Measurements from ENCODE around the gene ARID5A. TPM values are rescaled to one million over a fixed set of nuclear protein-coding genes. Genes with fewer than 3 reads are reported as not detected.

ARID5A gene
- total RNA-seq, 2 donors from 2014 or later: 51.5 to 348 TPM

DNA sequence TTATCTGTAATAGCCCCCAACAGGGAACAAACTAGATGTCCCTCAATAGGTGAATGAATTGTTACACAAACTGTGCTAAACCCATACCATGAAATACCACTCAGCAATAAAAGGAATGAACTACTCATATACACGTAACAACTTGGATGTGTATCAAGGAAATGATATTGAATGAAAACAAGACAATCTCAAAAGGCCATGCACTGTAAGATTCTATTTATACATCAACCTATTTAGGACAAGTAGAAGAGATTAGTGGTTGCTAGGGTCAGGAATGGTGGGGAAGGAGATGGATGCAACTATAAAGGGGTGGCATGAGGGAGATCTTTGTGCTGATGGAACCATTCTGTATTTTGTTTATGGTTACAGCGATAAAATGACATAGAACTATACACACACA lies 54.5 kb downstream of the ARID5A start:
- DNase-seq (ENCODE audit: low spot score in 2 of 2): no peak
- Mint-ChIP-seq H3K27ac (no peak overlapping the region), H3K36me3 (peaks cover 14 to 33% of the 10 kb centered on the region in 2 donors), H3K9me3 (no peaks in the 10 kb centered on the region)
- ATAC-seq: no peak

DNA sequence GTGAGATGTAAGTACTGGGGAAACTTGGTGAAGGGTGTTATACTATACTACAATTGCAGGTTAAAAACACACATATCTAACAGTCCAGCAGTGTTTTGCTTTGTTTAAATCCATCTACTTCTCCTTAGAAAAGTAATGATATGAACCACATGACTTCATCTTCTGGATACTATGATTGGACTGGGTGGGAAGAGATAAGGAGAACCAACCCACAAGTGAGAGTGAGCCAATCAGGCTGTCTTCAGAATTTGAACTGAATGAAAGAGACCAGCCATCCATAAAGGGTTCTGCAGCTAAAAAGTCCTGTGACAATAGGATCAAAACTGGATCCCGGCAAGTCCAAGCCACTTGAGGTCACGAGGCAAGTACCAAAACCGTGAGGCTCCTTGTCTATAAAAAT lies 54.9 kb downstream of the ARID5A start:
- Mint-ChIP-seq H3K36me3 (peaks cover 14 to 33% of the 10 kb centered on the region in 2 donors), H3K9me3 (no peaks in the 10 kb centered on the region), H3K27ac (no peak overlapping the region)
- no peak for ATAC-seq
- DNase-seq (ENCODE audit: low spot score in 2 of 2): no peak

DNA sequence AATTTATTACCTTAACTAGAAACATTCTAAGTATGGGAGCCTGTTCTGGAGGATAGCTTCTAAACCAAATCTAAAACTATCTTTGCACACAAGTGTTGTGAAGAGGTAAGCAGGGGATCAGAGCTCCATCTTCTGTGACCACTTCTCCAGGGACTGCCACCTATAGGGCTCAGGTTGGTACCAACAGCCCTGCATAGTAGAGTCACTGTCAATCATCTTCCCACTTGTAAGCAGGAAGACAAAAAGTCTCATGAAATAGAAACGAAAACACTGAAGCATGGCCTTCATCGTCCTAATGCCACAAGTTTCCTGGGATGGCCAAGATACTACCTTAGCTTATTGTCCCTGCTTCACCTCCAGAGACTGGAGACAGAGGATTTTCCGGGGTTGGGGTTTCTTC lies 57.7 kb downstream of the ARID5A start:
- H3K9me3 Mint-ChIP-seq: no peaks in the 10 kb centered on the region
- peaks cover 14 to 39% of the 10 kb centered on the region in 2 donors for H3K36me3 Mint-ChIP-seq
- DNase-seq (ENCODE audit: low spot score in 2 of 2) (no peak), ATAC-seq (peak; percentile 30 to 34)
- peak overlapping the region; percentile 60 to 94 for H3K27ac Mint-ChIP-seq

DNA sequence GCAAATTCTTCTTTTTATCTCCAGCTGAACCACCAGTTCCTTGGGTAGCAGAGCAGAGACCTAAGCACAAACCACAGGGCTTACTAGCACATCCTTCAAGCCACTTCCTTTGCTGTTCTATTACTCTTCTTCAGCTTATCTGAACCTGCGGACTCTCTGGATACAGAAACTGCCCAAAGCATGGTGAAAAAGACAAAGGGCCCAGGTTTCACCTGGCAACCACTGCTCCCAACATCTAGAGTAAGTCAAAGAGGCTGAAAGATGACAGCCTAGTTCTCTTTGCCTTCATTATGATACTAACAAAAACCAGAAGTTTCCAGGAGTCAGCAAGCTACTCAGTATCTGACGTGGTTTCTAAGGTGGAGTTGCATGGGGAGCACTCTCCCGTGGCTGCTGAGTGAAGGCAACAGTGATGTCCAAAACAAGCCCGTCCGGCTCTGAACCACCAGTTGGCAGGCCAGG lies 58.2 kb downstream of the ARID5A start:
- H3K9me3 Mint-ChIP-seq: no peaks in the 10 kb centered on the region
- DNase-seq (ENCODE audit: low spot score in 2 of 2): no peak
- peaks cover 14 to 40% of the 10 kb centered on the region in 2 donors for H3K36me3 Mint-ChIP-seq
- H3K27ac Mint-ChIP-seq: peak overlapping the region; percentile 60 to 94
- peak; percentile 85 for ATAC-seq

- DNase-seq (ENCODE audit: low spot score in 2 of 2) (no peak), ATAC-seq (no peak)
- Mint-ChIP-seq H3K27ac (peak overlapping the region in 1 of 2 donors; percentile 50), H3K9me3 (no peaks in the 10 kb centered on the region), H3K36me3 (peaks cover 18 to 59% of the 10 kb centered on the region in 2 donors)
These were observed 60.0 kb downstream of the ARID5A start for GRCh38 chr2:96596596-96596995.

GRCh38 chr2:96599941-96600340 lies 63.4 kb downstream of the ARID5A start:
- Mint-ChIP-seq H3K27ac (no peak overlapping the region), H3K36me3 (peaks cover 17 to 39% of the 10 kb centered on the region in 2 donors), H3K9me3 (no peaks in the 10 kb centered on the region)
- no peak for ATAC-seq
- DNase-seq (ENCODE audit: low spot score in 2 of 2): no peak

GRCh38 chr2:96601382-96602292 lies 65.1 kb downstream of the ARID5A start:
- peak overlapping the region; percentile 63 to 90 for H3K27ac Mint-ChIP-seq

More at GRCh38 chr2:96601382-96602292, 65.1 kb downstream of the ARID5A start:
- no peaks in the 10 kb centered on the region for H3K9me3 Mint-ChIP-seq
- ATAC-seq (peak; percentile 92 to 99), DNase-seq (ENCODE audit: low spot score in 2 of 2) (peak in 1 of 2 donors; percentile 56)
- H3K36me3 Mint-ChIP-seq: peaks cover 14 to 42% of the 10 kb centered on the region in 2 donors

Other genes with a start within 250 kb of the ARID5A start
- gene SNRNP200, start 231.2 kb upstream of the ARID5A start, total RNA-seq: 100 to 1,000 TPM; 187 to 193 TPM
- gene ITPRIPL1, start 211.4 kb upstream of the ARID5A start, total RNA-seq: 10 to 100 TPM; 15.5 to 28.2 TPM
- 10 to 100 TPM; 79.1 to 88.6 TPM for gene NCAPH, start 201.0 kb upstream of the ARID5A start, total RNA-seq
- gene NEURL3, start 31.4 kb upstream of the ARID5A start, total RNA-seq: 1 to 10 TPM in 1 of 2 donors, under 1 TPM in 1; 0.14 to 2.2 TPM
- gene KANSL3, start 101.6 kb downstream of the ARID5A start, total RNA-seq: 10 to 100 TPM; 51.4 to 53.6 TPM
- gene FER1L5, start 106.0 kb downstream of the ARID5A start, total RNA-seq: not detected
- 1 to 10 TPM; 5.1 to 6.3 TPM for gene LMAN2L, start 203.3 kb downstream of the ARID5A start, total RNA-seq
- 1 to 10 TPM; 8.7 to 8.9 TPM for gene CNNM4, start 224.2 kb downstream of the ARID5A start, total RNA-seq